ENCODE measurements around the gene NIN.

GRCh38 chr14:50770586-50770985 is 60.4 kb downstream of the NIN start:
- TF ChIP-seq EZH2 (IDR thresholded peaks at IDR 0.05; ENCODE audit: low read length, missing control alignments) (no peak), CTCF (conservative IDR thresholded peaks at IDR 0.05 in 1 of 2, IDR thresholded peaks at IDR 0.05 in 1 of 2; ENCODE audit: low read depth in 1 of 2, low read length in 2 of 2) (no peak)
